Renal cortical epithelial cell (primary cell): ENCODE results near the gene MECR. TPM values are rescaled to one million over a fixed set of nuclear protein-coding genes. Genes with fewer than 3 reads are reported as not detected.
A peak's percentile ranks its signal among the peaks of the same experiment; 100 is the strongest.
"Not testable (repeated sequence)": the region's sequence is repeated elsewhere in the genome, so short reads cannot be mapped to it uniquely, and the experiment has no call there.

ENCODE experiments used
- DNase-seq: peaks from one replicate; pipeline ENCODE4 v3.0.0-alpha.2; 2011; ENCODE audit warnings: low read depth
- total RNA-seq: library from RNA; depleted of rRNA; stranded (reverse); fragments of >200 nt; gene quantifications from 2 replicates; pipeline ENCODE4 v1.2.3, GENCODE V29; 2014

MECR gene
- total RNA-seq, 1 donor from 2014 or later: 21.5 TPM

DNA sequence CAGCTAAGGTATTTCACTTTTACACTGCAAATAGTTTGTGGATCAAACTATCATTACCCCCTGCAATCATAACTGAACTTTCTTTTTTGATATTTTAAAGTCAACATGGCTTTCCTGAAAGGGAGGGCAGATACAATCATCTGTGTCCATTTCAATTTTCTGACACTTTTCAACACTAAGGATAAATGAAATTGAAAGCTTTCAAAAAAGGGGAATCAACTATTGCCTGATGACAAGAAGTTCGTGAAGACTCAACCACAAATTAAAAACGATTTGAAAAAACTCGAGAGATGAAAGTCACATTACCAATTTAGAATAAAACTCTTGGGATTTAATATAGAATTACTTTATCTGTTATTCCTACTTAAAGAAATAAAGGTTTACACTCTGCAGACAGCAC, 60.8 kb downstream of the MECR start:
- no peak for DNase-seq

DNA sequence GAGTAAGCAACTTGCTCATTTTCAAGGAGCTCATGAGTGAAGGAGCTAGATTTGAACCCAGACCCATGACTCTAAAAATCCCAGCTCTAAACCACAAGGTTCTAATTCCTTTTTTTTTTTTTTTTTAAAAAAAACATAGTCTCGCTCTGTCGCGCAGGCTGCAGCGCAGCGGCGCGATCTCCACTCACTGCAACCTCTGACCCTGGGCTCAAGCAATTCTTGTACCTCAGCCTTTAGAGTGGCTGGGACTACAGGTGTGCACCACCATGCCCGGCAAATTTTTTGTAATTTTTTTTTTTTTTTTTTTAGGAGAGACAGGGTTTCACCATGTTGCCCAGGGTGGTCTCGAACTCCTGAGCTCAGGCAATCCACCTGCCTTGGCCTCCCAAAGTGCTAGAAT, 62.8 kb downstream of the MECR start:
- no peak for DNase-seq

DNA sequence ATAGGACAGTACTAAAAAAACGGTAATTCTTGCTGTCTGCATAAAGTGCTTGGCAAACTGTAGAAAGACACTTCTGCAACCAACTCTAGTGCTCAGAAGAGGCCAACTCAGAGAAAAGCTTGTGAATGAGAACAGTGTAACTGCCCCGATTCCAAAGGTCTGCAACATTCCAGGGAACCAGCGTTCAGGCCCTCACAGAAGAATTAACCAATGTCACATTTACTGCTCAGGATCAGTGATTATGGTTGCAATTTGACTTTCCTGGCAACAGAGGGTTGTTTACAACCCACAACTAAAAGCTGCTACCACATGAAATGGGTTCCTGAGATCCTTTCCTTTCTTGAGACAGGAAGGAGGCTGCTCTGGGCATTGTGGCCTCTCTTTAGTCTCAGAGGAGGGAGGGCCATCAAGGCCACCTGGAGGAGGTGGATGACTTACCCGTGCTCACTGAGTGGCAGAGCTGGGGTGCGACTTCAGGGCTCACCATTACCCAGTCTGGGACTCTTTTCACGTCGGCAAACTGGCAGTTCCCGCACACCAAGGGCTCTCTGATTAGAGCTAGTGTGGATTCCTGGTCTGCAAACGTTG, 64.3 kb downstream of the MECR start:
- DNase-seq: peak; percentile 96

DNA sequence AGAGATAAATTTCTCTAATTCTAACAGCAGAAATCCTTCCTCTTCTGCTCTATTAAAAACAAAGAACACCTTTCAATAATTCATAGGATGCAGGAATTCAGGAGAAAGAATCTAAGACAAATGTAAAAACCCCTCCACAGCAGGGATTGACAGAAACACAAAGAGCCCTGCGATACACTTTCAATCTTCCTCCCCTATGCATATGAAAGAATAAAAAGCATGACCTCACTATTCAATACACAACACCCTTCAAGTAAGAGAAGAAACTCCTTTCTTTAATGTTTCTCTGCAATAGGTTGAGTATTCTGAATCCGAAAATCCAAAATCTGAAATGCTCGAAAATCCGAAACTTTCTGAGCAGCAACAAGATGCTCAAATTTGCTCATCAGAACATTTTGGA, 66.1 kb downstream of the MECR start:
- DNase-seq: no peak

DNA sequence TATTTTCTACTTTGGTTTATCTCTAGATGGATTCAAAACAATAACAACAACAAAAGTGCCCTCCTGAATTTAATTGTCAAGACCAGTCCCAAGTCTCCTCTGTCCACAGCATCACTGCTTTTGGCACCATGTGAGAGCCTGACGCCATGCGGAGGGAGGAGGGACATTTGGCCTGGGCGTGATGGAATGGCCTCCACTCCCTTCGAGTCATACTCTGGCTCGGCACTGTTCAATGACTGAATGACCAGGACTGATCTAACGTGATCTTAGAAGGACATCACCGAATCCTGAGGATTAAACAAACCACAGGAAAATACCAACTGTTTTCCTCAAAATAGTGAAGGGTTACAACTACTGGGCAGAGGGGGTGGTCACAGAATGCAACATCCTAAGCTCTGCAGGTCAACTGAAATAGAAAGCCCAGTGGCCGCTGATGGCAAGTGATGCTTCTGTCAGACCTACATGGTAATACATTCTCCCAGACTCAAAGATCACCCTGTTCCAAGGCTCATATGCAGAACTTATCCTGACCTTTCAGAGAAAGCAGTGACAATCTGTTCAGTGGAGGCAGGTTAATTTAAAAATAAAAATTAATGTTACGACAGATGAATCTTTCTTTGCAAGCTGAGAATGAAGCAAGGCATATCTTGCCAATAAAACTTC, 68.1 kb downstream of the MECR start:
- no peak for DNase-seq

DNA sequence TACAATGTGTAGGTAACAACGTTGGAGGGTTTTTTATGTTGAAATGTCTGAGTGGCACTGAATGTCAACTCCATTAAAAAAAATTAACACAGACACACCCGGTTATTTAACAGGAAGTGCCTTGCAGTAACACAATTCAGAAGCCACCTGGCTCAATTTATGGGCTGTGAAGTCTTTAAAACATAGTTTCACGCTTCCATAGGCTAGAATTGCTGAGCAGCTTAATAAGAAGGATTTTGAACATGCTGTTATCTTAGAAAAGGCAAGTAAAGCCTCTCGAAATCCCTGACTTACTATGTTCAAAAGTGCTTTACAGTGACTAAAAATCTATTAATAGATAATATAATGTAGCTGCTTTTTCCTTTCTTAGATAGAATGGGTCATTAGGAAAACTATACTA, 68.7 kb downstream of the MECR start:
- peak; percentile 51 for DNase-seq

DNA sequence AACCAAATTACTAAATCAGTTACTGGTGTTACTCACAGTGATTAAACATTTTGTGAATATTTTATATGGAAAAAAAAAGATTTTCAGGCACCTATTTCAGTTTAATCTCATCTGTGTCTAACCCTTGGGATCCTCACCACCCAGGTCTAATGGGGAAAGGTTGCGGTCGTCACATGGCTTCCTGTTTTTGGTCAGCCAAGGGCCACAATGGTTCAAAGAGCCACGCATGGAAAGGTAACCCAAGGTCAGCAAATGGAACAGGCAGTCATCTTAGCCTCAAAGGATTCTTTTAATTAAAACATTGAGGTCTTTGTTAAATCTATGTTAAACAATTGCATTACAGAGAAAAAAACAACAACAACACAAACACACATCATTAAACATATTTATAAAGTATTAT, 71.0 kb downstream of the MECR start:
- no peak for DNase-seq

DNA sequence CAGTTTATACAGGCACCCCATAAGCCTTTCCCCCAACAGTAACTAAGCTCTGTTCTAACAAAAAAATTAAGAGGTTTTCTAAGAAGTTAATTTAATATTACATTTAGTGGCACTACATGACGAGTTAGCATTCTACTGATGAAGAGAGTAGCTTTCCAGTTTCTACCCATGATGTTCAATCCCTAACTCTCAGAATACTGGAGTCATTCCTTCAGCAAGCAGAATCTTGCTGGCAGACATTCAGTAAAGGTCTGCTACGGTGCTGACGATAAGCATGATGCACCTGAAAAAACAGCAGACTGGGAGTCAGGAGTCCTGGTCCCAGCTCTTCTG, 73.5 kb downstream of the MECR start:
- no peak for DNase-seq

DNA sequence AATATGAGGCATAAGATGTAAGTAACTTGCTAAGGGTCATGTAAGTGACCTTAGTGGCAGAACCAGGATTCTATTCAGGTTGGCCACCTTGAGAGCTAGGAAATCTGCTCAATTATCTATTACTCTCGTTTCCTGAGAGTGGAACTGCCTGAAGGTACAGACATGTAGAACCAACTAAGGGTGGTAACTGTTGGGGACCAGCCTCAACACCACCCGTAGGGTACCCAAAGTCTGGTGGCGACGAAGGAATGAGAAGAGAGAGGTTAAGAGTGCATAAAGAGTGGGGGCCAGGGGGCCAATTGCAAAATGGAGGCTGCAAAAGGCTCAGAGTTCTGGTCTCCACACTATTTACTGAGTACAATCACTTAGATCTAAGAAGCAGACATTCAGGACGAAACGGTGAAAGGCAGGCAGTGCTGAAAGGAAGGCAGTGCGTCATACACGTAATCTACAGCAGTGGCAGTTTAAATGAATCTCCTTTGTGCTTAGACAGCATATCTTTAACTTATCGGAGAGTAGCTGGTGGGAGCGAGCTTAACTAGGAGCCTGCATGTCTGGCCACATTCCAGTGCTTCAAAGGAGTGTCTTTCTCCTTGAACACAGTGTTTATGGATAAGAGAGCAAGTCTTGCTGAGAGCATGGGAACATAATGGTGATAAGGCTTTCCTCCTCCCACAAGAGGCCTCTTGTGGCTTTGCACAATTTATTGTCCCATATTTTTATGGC, 74.0 kb downstream of the MECR start:
- peak; percentile 64 for DNase-seq

DNA sequence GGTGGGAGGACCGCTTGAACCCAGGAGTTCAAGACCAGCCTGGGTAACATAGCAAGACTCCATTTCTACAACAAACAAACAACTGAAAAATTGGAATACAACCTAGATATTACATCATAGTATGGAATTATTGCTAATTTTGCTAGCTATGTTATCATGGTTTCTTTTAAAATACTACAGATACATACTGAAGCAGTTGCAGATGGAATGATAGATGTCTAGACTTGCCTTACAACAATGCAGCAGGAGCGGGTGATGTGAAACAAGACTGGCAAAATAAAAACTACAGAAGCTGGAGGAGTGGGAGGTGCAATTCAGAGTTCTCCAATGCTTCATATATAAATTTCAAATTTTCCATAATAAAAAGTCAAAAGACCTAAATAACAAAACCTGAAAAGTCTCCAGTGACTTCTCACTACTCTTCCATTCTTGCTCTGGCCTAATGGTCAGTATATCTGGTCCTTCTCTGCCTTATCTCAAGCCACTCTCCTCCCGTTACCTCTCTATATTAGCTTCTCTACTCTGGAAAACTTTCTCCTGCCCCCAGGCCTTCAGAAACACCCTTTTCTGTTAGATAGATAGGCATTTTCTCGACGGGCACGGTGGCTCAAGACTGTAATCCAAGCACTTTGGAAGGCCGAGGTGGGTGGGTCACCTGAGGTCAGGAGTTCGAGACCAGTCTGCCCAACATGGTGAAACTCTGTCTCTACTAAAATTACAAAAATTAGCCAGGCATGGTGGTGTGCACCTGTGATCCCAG, 78.5 kb downstream of the MECR start:
- no peak for DNase-seq

DNA sequence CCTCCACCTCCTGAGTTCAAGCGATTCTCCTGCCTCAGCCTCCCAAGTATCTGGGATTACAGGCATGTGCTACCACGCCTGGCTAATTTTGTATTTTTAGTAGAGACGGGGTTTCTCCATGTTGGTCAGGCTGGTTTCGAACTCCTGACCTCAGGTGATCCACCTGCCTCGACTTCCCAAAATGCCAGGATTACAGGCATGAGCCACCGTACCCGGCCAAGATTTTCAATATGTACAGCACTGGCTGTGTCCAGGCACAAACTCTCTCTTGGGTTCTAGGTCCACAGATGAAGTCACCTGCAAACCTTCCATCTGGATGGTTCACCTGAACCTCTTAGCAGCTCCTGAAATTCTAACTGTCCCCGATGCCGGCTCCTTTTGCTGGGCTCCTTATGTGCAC, 80.4 kb downstream of the MECR start:
- DNase-seq: not testable (repeated sequence)

DNA sequence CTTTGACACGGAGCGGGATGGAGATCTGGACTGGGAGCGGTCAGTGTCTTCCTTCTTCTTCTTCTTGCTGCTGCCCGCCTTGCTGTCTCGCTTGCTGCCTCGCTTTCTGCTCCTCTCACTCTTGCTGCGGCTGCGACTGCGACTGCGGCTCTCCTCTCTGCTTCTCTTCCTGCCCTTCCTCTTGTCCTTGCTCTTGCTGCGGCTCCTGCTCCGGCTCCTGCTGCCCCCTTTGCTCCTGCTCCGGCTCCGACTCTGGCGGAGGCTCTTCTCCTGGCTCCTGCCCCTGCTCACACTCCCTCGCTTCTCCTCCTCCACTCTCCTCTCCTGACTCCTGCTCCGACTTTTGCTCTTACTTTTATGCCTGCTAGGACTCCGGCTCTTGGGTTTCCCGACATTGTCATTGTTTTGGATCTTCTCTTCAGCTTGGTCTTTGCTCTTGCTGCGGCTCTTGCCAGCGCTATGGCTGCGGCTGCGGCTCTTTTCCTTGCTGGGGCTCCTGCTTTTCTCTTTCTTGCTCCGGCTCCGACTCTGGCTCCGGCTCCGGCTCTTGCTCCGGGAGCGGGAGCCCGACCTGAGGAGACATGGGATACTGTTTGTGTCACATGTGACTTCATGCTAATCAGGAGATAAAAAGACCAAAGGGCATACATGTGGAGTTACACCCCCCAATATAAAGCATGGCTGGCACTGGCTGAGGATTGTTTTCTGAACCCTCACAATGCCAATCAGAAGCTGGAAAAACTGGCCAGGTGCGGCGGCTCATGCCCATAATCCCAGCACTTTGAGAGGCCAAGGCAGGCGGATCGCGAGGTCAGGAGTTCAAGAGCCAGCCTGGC, 81.9 kb downstream of the MECR start:
- no peak for DNase-seq

DNA sequence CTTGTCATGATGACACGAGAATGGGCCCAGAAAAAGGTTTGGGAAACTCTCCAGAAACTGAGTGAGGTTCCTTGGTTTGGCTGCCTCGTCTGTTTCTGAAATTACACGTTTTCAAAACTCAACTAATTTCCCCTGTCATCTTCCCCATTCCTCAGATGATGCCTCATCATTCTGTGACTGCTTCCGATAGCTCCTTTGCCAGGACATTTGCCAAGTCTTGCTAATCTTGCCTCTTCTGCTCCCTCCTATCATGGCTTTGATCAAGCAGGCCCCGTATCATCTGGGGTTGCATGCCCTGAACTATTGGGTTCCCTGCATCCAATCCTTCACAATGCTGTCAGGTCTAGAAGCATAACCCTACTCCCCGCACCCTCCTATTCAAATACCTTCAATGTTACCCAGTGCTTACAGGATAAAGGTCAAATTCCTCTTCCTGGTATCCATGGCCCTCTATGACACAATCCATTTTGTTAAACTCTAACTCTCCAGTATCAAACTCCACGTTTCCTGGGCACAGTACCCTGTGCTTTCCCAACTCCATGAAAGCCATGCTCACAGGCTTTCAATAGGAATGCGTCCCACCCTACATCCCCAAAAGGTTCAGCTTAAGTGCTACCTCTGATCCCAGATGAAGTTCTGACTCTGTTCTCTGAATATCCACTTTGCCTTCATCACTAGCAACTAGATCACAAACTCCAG, 84.8 kb downstream of the MECR start:
- peak; percentile 80 for DNase-seq

DNA sequence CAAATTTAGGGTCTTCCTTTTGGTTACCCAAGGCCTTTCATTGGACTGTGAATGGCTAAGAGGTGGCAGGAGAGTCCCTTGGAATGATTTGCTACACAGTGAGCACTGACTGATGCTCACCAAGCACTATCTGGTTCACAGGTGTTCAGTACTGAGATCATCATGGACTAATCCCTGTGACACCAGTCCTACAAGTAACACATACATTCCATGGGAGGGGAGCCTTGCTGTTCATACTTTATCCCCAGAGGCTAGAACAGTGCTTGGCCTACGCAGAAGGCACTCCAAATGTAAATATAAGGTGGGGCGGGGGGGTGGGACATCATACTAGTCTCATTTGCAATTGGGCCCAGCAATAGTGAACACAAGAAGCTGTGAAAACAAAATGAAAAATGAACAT, 86.6 kb downstream of the MECR start:
- DNase-seq: no peak

DNA sequence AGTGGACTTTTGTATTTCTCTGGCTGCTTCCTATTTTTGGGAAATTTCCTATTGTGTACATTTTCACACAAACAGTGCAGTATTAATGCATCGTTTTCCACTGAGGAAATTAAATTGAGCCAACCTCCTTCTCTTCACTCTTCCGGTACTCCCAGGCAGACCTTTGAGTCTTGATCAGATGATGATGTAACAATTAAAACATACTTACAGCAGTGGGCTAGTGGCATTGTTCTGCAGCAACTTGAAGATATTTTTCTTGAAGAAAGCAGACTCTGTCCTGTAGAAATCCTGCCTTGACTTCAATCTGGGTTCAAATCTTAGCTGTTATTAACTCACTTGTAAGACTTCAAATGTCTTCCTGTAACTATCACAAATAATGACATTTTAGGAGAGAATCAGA, 88.0 kb downstream of the MECR start:
- DNase-seq: no peak

Other genes starting within 250 kb of the MECR start
- 2.9 and 9.0 TPM in 2 replicates for gene TMEM200B, start 107.0 kb downstream of the MECR start, total RNA-seq
- 19.3 and 46.8 TPM in 2 replicates for gene SRSF4, start 49.0 kb downstream of the MECR start, total RNA-seq
- gene PTPRU, start 5.6 kb upstream of the MECR start, total RNA-seq: 25.7 and 50.7 TPM in 2 replicates